ENCODE measurements around the gene PYGM. TPM values are rescaled to one million over a fixed set of nuclear protein-coding genes. Genes with fewer than 3 reads are reported as not detected.

The PYGM gene
- total RNA-seq, 1 donor from 2014 or later, result 2.0 TPM

DNA sequence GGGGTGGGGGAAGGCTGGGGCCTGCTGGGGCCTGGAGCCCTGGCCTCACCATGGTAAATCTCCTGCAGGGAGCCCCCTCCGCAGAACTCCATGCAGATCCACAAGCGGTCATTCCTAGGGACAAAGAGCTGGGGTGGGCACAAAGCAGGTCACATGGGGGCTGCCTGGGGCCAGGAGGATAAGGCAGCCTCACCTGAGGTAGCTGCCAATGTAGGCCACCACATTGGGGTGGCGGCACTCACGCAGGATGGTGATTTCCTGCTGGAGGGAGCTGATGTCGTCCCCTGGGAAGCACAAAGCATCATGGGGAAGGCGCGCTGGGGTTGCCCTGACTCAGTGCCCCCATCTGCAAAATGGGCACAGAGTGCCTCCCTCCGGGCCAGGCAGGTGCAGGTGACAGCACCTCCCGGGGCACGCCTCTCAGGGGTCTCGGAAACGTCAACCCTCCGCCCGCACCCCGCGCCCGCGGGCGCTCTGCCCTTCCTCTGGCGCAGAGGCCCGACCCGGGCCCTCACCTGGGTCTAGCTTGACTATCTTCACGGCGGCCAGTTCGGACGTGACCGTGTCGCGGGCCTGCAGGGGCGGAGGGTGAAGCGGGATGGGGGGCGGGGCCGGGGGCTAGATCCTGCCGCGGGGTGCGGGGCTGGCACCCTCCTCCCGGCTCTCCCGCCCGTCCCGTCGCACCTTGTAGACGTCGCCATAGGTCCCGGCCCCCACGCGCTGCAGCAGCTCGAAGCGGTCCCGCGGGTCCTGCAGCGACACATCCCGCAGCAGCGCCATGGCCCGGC is 42.8 kb upstream of the PYGM start:
- peak overlapping the region; percentile 72 for H3K27ac ChIP-seq
- H3K27me3 ChIP-seq, result no peaks in the 10 kb centered on the region
- peak overlapping the region; percentile 57 for H3K4me3 ChIP-seq
- H3K9me3 ChIP-seq, result no peaks in the 10 kb centered on the region
- ATAC-seq (peak; percentile 0), DNase-seq (no peak)
- H3K4me1 ChIP-seq, result peaks cover 20% of the 10 kb centered on the region
- TF ChIP-seq, protein P1, sequence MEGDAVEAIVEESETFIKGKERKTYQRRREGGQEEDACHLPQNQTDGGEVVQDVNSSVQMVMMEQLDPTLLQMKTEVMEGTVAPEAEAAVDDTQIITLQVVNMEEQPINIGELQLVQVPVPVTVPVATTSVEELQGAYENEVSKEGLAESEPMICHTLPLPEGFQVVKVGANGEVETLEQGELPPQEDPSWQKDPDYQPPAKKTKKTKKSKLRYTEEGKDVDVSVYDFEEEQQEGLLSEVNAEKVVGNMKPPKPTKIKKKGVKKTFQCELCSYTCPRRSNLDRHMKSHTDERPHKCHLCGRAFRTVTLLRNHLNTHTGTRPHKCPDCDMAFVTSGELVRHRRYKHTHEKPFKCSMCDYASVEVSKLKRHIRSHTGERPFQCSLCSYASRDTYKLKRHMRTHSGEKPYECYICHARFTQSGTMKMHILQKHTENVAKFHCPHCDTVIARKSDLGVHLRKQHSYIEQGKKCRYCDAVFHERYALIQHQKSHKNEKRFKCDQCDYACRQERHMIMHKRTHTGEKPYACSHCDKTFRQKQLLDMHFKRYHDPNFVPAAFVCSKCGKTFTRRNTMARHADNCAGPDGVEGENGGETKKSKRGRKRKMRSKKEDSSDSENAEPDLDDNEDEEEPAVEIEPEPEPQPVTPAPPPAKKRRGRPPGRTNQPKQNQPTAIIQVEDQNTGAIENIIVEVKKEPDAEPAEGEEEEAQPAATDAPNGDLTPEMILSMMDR (IDR thresholded peaks at IDR 0.05), result no peak
- H3K36me3 ChIP-seq, result peaks cover 28% of the 10 kb centered on the region
- intact Hi-C loops (cut with DNase I), result no loop called here

DNA sequence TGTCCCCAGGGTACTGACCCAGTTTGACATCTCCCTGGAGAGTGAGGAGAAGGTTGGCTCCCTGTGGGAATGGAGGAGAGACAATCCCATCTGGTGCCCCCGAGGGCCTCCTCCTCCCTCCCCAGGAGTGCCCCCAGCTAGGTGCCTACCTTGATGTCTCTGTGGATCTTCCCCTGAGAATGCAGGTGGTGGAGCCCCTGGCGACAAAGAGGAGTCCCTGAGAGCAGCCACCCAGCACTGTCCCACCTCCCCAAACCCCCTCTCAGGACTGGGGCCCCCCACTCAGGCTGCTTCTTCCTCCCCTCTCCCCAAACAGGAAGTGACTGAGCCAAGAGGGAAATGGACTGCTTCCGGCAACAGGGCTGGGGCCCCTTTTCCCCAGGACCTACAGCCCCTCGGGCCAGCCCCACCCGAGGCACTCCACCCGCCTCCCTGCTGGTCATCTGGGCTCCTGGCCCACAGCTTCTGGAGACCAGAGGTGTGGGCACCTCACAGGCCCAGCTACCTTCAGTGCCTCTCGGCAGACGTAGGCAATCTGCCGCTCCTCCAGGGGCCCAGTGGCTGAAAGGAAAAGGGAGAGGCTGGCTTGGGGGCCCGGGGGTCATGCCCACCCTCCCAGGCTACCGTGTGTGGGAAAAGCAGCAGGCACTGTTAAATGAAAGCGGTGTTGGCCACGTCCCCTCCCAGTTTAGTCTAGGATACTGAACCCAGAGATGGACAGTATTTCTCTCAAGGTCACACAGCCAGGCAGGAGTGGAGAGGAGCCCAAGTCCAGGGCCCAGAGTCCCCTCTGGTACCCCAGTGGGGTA is 42.0 kb upstream of the PYGM start:
- intact Hi-C loops (cut with DNase I), result no loop called here
- no peaks in the 10 kb centered on the region for H3K9me3 ChIP-seq
- H3K4me3 ChIP-seq, result peak overlapping the region; percentile 57
- H3K36me3 ChIP-seq, result peaks cover 33% of the 10 kb centered on the region
- H3K4me1 ChIP-seq, result peaks cover 20% of the 10 kb centered on the region
- no peak for ATAC-seq
- DNase-seq, result no peak
- no peaks in the 10 kb centered on the region for H3K27me3 ChIP-seq
- H3K27ac ChIP-seq, result peak overlapping the region; percentile 72
- TF ChIP-seq, protein P1 (IDR thresholded peaks at IDR 0.05), result no peak

- Histone ChIP-seq H3K27ac (peak overlapping the region; percentile 72), H3K27me3 (no peaks in the 10 kb centered on the region), H3K4me1 (peaks cover 20% of the 10 kb centered on the region), H3K9me3 (no peaks in the 10 kb centered on the region), H3K36me3 (peaks cover 32% of the 10 kb centered on the region), H3K4me3 (peak overlapping the region; percentile 57)
- intact Hi-C loops (cut with DNase I), result no loop called here
- ATAC-seq (no peak), DNase-seq (no peak)
- TF ChIP-seq, protein P1 (IDR thresholded peaks at IDR 0.05), result no peak
These were observed 41.3 kb upstream of the PYGM start for GRCh38 chr11:64801158-64801464.

GRCh38 chr11:64800303-64801157 is 40.8 kb upstream of the PYGM start:
- TF ChIP-seq, protein P1 (IDR thresholded peaks at IDR 0.05), result no peak
- Histone ChIP-seq H3K36me3 (peaks cover 26% of the 10 kb centered on the region), H3K4me1 (peaks cover 20% of the 10 kb centered on the region), H3K27me3 (no peaks in the 10 kb centered on the region), H3K9me3 (no peaks in the 10 kb centered on the region), H3K27ac (peak overlapping the region; percentile 72), H3K4me3 (no peak overlapping the region)
- ATAC-seq, result no peak
- no peak for DNase-seq
- intact Hi-C loops (cut with DNase I), result no loop called here

DNA sequence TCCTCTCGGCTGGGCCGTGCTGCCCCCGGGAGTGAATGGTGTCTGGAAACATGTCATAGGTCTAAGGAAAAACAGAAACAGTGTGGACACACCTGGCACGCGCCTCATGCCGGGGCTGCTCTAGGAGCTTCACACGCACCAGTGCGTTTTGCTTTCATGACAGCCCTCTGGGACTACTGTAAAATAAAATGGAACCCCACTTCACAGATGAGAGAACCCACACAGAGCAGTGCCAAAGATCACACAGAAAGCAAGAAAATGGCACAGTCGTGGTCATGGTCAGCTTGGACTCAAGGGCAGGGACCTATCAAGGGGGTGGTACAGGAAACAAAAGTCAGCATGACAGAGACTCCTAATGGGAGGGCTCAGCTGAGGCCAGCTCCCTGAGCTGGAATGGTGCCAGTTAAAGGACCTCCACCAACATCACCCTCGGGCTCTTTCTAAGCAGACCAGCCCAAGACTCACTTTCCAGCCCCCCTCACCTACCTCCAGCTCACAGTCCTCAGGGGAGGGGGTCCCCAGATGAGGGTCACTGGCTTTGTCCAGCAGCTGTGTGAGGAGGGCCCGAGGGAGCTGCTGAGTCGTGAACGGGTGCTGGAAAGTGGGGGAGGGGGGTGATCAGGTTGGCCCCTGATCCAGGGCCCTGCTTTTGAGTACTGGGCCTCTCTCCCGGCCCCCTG is 40.0 kb upstream of the PYGM start:
- no peaks in the 10 kb centered on the region for H3K9me3 ChIP-seq
- H3K27me3 ChIP-seq, result no peaks in the 10 kb centered on the region
- H3K27ac ChIP-seq, result peak overlapping the region; percentile 2
- peaks cover 23% of the 10 kb centered on the region for H3K36me3 ChIP-seq
- intact Hi-C loops (cut with DNase I), result no loop called here
- DNase-seq (no peak), ATAC-seq (no peak)
- TF ChIP-seq, protein P1 (IDR thresholded peaks at IDR 0.05), result no peak
- peaks cover 20% of the 10 kb centered on the region for H3K4me1 ChIP-seq
- no peak overlapping the region for H3K4me3 ChIP-seq

Measured in upper lobe of right lung (tissue), 1 donor.